HUES6 (cell line): ENCODE results near the gene MCTP1.
"Not testable (repeated sequence)": the region's sequence is repeated elsewhere in the genome, so short reads cannot be mapped to it uniquely, and the experiment has no call there.

Source experiments
- H3K27ac ChIP-seq: 2 replicates; pipeline ENCODE4 v1.7.0; 2013; ENCODE audit warnings: low read depth, mild to moderate bottlenecking, low read length, inconsistent platforms
- H3K27me3 ChIP-seq: 2 replicates; pipeline ENCODE4 v1.6.1; 2013; ENCODE audit warnings: low read length; ENCODE audit not compliant: control insufficient read depth, insufficient read depth
- H3K36me3 ChIP-seq: 2 replicates; pipeline ENCODE4 v1.6.1; 2013; ENCODE audit warnings: low read length; ENCODE audit not compliant: control insufficient read depth, insufficient read depth
- H3K4me1 ChIP-seq: 2 replicates; pipeline ENCODE4 v1.6.1; 2013; ENCODE audit warnings: low read length; ENCODE audit not compliant: control insufficient read depth, insufficient read depth
- H3K4me3 ChIP-seq: 2 replicates; pipeline ENCODE4 v1.5.1; 2013; ENCODE audit warnings: low read depth, low read length
- H3K9ac ChIP-seq: one replicate; pipeline ENCODE4 v1.6.1; 2013; ENCODE audit warnings: mild to moderate bottlenecking, low read length
- H3K9me3 ChIP-seq: 2 replicates; pipeline ENCODE4 v1.6.1; 2013; ENCODE audit warnings: low read depth, low read length; ENCODE audit not compliant: control insufficient read depth, insufficient read depth

The MCTP1 gene

GRCh38 chr5:95152131-95152530 is 132.8 kb downstream of the MCTP1 start:
- no peak overlapping the region for H3K27ac ChIP-seq
- no peaks in the 10 kb centered on the region for H3K27me3 ChIP-seq
- no peak overlapping the region for H3K4me3 ChIP-seq
- no peaks in the 10 kb centered on the region for H3K36me3 ChIP-seq
- H3K4me1 ChIP-seq, result no peaks in the 10 kb centered on the region
- H3K9ac ChIP-seq, result no peak overlapping the region
- H3K9me3 ChIP-seq, result peaks cover 6% of the 10 kb centered on the region; the same call in 1 of the 2 replicates

- Histone ChIP-seq H3K36me3 (no peaks in the 10 kb centered on the region), H3K27ac (no peak overlapping the region), H3K4me1 (no peaks in the 10 kb centered on the region), H3K27me3 (no peaks in the 10 kb centered on the region), H3K9ac (no peak overlapping the region), H3K9me3 (peaks cover 6% of the 10 kb centered on the region; the same call in 1 of the 2 replicates), H3K4me3 (no peak overlapping the region)
Observed at GRCh38 chr5:95151694-95152093, 133.2 kb downstream of the MCTP1 start.

- H3K9ac ChIP-seq, result no peak overlapping the region
- H3K27me3 ChIP-seq, result no peaks in the 10 kb centered on the region
- no peaks in the 10 kb centered on the region for H3K36me3 ChIP-seq
- no peak overlapping the region for H3K27ac ChIP-seq
- no peak overlapping the region for H3K4me3 ChIP-seq
- peaks cover 6% of the 10 kb centered on the region; the same call in 1 of the 2 replicates for H3K9me3 ChIP-seq
- H3K4me1 ChIP-seq, result no peaks in the 10 kb centered on the region
Observed at GRCh38 chr5:95149387-95149786, 135.5 kb downstream of the MCTP1 start.

- H3K27ac ChIP-seq, result no peak overlapping the region
- H3K36me3 ChIP-seq, result no peaks in the 10 kb centered on the region
- H3K9ac ChIP-seq, result no peak overlapping the region
- H3K9me3 ChIP-seq, result peaks cover 6% of the 10 kb centered on the region; the same call in 1 of the 2 replicates
- no peaks in the 10 kb centered on the region for H3K4me1 ChIP-seq
- H3K4me3 ChIP-seq, result no peak overlapping the region
- no peaks in the 10 kb centered on the region for H3K27me3 ChIP-seq
Observed at GRCh38 chr5:95148453-95148852, 136.4 kb downstream of the MCTP1 start.

GRCh38 chr5:95143858-95144257 is 141.0 kb downstream of the MCTP1 start:
- H3K36me3 ChIP-seq, H3K9me3 ChIP-seq, H3K4me3 ChIP-seq: not testable (repeated sequence)

GRCh38 chr5:95142145-95142544 is 142.7 kb downstream of the MCTP1 start:
- no peak overlapping the region for H3K4me3 ChIP-seq
- H3K9me3 ChIP-seq, result no peaks in the 10 kb centered on the region
- no peaks in the 10 kb centered on the region for H3K27me3 ChIP-seq
- H3K4me1 ChIP-seq, result no peaks in the 10 kb centered on the region
- no peak overlapping the region for H3K9ac ChIP-seq
- H3K27ac ChIP-seq, result no peak overlapping the region
- H3K36me3 ChIP-seq, result no peaks in the 10 kb centered on the region

More at GRCh38 chr5:95143858-95144257, 141.0 kb downstream of the MCTP1 start:
- not testable (repeated sequence) for H3K4me1 ChIP-seq, H3K27me3 ChIP-seq, H3K9ac ChIP-seq, H3K27ac ChIP-seq

- H3K4me3 ChIP-seq, result no peak overlapping the region
- no peaks in the 10 kb centered on the region for H3K27me3 ChIP-seq
- H3K27ac ChIP-seq, result no peak overlapping the region
- no peaks in the 10 kb centered on the region for H3K36me3 ChIP-seq
- no peaks in the 10 kb centered on the region for H3K4me1 ChIP-seq
- H3K9me3 ChIP-seq, result no peaks in the 10 kb centered on the region
- no peak overlapping the region for H3K9ac ChIP-seq
Observed at GRCh38 chr5:95141141-95141540, 143.8 kb downstream of the MCTP1 start.

- Histone ChIP-seq H3K27me3 (no peaks in the 10 kb centered on the region), H3K4me1 (no peaks in the 10 kb centered on the region), H3K36me3 (no peaks in the 10 kb centered on the region), H3K4me3 (no peak overlapping the region), H3K9me3 (no peaks in the 10 kb centered on the region), H3K27ac (no peak overlapping the region), H3K9ac (no peak overlapping the region)
Observed at GRCh38 chr5:95134326-95134725, 150.6 kb downstream of the MCTP1 start.

GRCh38 chr5:95132096-95132495 is 152.8 kb downstream of the MCTP1 start:
- H3K36me3 ChIP-seq, result no peaks in the 10 kb centered on the region
- no peaks in the 10 kb centered on the region for H3K4me1 ChIP-seq
- no peak overlapping the region for H3K27ac ChIP-seq
- H3K9me3 ChIP-seq, result no peaks in the 10 kb centered on the region
- H3K9ac ChIP-seq, result no peak overlapping the region
- H3K27me3 ChIP-seq, result no peaks in the 10 kb centered on the region
- H3K4me3 ChIP-seq, result no peak overlapping the region

- Histone ChIP-seq H3K9me3 (no peaks in the 10 kb centered on the region), H3K27me3 (no peaks in the 10 kb centered on the region), H3K4me1 (no peaks in the 10 kb centered on the region), H3K9ac (no peak overlapping the region), H3K4me3 (no peak overlapping the region), H3K27ac (no peak overlapping the region), H3K36me3 (no peaks in the 10 kb centered on the region)
Observed at GRCh38 chr5:95130941-95131340, 154.0 kb downstream of the MCTP1 start.

- Histone ChIP-seq H3K27ac (no peak overlapping the region), H3K4me1 (no peaks in the 10 kb centered on the region), H3K9me3 (no peaks in the 10 kb centered on the region), H3K9ac (no peak overlapping the region), H3K36me3 (no peaks in the 10 kb centered on the region), H3K27me3 (no peaks in the 10 kb centered on the region), H3K4me3 (no peak overlapping the region)
Observed at GRCh38 chr5:95124731-95125130, 160.2 kb downstream of the MCTP1 start.

GRCh38 chr5:95124101-95124500 is 160.8 kb downstream of the MCTP1 start:
- no peak overlapping the region for H3K9ac ChIP-seq
- no peaks in the 10 kb centered on the region for H3K36me3 ChIP-seq
- H3K27ac ChIP-seq, result no peak overlapping the region
- H3K9me3 ChIP-seq, result no peaks in the 10 kb centered on the region
- no peak overlapping the region for H3K4me3 ChIP-seq
- no peaks in the 10 kb centered on the region for H3K27me3 ChIP-seq
- H3K4me1 ChIP-seq, result no peaks in the 10 kb centered on the region
